Progenitor cell of endocrine pancreas (in vitro differentiated cells): ENCODE measurements around the gene C10orf53. TPM values are rescaled to one million over a fixed set of nuclear protein-coding genes. Genes with fewer than 3 reads are reported as not detected.

ENCODE experiments used
- DNase-seq: peaks from one replicate; pipeline ENCODE4 v3.0.0; 2021; ENCODE audit warnings: low spot score; ENCODE audit not compliant: unreplicated experiment
- H3K27ac Mint-ChIP-seq: 2 replicates; pipeline ENCODE4 v1.8.0; 2021; ENCODE audit warnings: mild to moderate bottlenecking, moderate library complexity, mixed read lengths
- H3K27me3 Mint-ChIP-seq: 2 replicates; pipeline ENCODE4 v1.8.0; 2021; ENCODE audit warnings: mixed read lengths
- H3K36me3 Mint-ChIP-seq: 2 replicates; pipeline ENCODE4 v1.8.0; 2022; ENCODE audit warnings: mixed read lengths; ENCODE audit not compliant: insufficient read depth
- H3K4me1 Mint-ChIP-seq: 2 replicates; pipeline ENCODE4 v1.8.0; 2021; ENCODE audit warnings: low read depth, mixed read lengths
- H3K4me3 Mint-ChIP-seq: 2 replicates; pipeline ENCODE4 v1.8.0; 2021; ENCODE audit warnings: low read depth, mild to moderate bottlenecking, moderate library complexity, mixed read lengths
- H3K9me3 Mint-ChIP-seq: 2 replicates; pipeline ENCODE4 v1.8.0; 2021; ENCODE audit warnings: low read depth, mixed read lengths
- CTCF ChIP-seq: fragments of 200-600 bp; sonication (generic); IDR thresholded peaks from one replicate; pipeline ENCODE4 v1.5.0; 2021; ENCODE audit warnings: antibody characterized with exemption, mild to moderate bottlenecking; ENCODE audit not compliant: unreplicated experiment
- total RNA-seq: library from RNA; stranded (reverse); gene quantifications from 2 replicates; pipeline ENCODE4 v1.2.1, GENCODE V29; 2021

The C10orf53 gene
- total RNA-seq, 1 donor from 2014 or later = not detected

GRCh38 chr10:49744924-49745605, 65.6 kb downstream of the C10orf53 start:
- no peak for TF ChIP-seq CTCF
- Mint-ChIP-seq H3K27me3 (no peaks in the 10 kb centered on the region), H3K4me1 (no peaks in the 10 kb centered on the region), H3K36me3 (no peaks in the 10 kb centered on the region), H3K9me3 (no peaks in the 10 kb centered on the region), H3K27ac (no peak overlapping the region), H3K4me3 (no peak overlapping the region)
- no peak for DNase-seq

- H3K9me3 Mint-ChIP-seq = no peaks in the 10 kb centered on the region
- H3K4me3 Mint-ChIP-seq = no peak overlapping the region
- no peak for DNase-seq
- no peaks in the 10 kb centered on the region for H3K27me3 Mint-ChIP-seq
- H3K36me3 Mint-ChIP-seq = no peaks in the 10 kb centered on the region
- H3K27ac Mint-ChIP-seq = no peak overlapping the region
- no peaks in the 10 kb centered on the region for H3K4me1 Mint-ChIP-seq
- TF ChIP-seq CTCF = no peak
Observed at GRCh38 chr10:49745756-49746155, 66.3 kb downstream of the C10orf53 start.

GRCh38 chr10:49746626-49747302, 67.3 kb downstream of the C10orf53 start:
- no peaks in the 10 kb centered on the region for H3K36me3 Mint-ChIP-seq
- H3K27me3 Mint-ChIP-seq = no peaks in the 10 kb centered on the region
- no peaks in the 10 kb centered on the region for H3K9me3 Mint-ChIP-seq
- TF ChIP-seq CTCF = no peak
- H3K4me1 Mint-ChIP-seq = no peaks in the 10 kb centered on the region
- no peak for DNase-seq
- no peak overlapping the region for H3K4me3 Mint-ChIP-seq
- no peak overlapping the region for H3K27ac Mint-ChIP-seq

Other genes starting within 250 kb of the C10orf53 start
- 30.2 and 35.0 TPM in 2 replicates for gene ERCC6, start 140.5 kb upstream of the C10orf53 start, total RNA-seq
- gene SLC18A3, start 69.3 kb upstream of the C10orf53 start, total RNA-seq = 0.20 TPM in 1 of 2 replicates, not detected in the other
- 0.36 TPM in 1 of 2 replicates, not detected in the other for gene CHAT, start 65.6 kb upstream of the C10orf53 start, total RNA-seq
- gene OGDHL, start 82.7 kb downstream of the C10orf53 start, total RNA-seq = 9.1 and 11.7 TPM in 2 replicates